Stimulated activated CD4-positive, alpha-beta T cell treated with anti-CD3 and anti-CD28 coated beads, Interleukin-1b, Interleukin-23, amount 100 ng/mL, for 1 hour (primary cell): ENCODE data around the gene CEP72.
"Not testable (repeated sequence)": the region's sequence is repeated elsewhere in the genome, so short reads cannot be mapped to it uniquely, and the experiment has no call there.

ENCODE experiments used
- DNase-seq, 2 donors: peaks; one replicate each; pipeline ENCODE4 v3.0.0-alpha.2; 2020; ENCODE audit warnings: low read depth in 2 of 2

CEP72 gene, protein sequence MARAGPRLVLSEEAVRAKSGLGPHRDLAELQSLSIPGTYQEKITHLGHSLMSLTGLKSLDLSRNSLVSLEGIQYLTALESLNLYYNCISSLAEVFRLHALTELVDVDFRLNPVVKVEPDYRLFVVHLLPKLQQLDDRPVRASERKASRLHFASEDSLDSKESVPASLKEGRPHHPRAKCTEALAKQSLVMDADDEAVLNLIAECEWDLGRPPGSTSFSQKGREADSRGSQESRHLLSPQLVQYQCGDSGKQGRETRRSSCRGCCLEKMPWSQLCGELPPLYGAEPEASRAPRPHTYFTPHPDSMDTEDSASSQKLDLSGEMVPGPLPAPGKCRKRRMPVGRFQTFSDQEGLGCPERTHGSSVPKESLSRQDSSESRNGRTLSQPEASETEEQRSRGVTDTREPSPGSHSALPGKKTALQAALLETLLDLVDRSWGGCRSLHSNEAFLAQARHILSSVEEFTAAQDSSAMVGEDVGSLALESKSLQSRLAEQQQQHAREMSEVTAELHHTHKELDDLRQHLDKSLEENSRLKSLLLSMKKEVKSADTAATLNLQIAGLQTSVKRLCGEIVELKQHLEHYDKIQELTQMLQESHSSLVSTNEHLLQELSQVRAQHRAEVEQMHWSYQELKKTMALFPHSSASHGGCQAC

DNA sequence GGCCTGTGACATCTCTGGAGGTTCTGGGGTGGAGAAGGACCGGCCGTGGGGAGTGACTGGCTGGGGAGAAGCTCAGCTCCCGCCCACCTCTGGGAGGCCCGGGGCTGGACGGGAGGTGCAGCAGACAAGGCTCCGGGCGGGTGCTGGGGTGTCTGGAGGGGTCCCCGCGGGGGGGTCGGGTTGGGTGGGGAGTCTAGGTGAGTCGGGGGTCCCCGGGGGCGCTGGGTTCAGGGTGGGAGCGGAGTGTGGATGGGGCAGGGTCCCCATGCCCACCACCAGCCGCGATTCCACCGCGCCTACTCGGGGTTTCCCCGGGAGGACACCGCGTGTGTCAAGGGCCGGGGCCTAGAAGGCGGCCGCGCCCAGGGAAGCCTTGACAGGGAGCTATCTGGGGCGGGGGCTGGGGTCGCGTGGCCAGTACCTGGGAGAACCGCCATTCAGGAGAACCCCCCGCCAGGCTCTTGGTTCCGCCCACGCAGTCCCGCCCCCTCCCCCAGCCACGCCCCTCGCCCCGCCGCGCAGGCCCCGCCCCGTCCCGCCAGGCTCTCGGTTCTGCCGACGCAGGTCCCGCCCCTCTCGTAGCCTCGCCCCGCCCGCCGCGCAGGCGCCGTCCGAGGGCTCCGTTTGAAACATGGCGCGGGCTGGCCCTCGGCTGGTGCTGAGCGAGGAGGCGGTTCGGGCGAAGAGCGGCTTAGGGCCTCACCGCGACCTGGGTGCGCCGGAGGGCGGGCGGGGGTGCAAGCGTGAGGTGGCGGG, at the start of gene CEP72:
CEP72 (plus strand) TSS at position 610 of the 756 bp plus-strand sequence; CDS start at position 632, 22 bp downstream.
- DNase-seq, result peak; percentile 87 to 92

DNA sequence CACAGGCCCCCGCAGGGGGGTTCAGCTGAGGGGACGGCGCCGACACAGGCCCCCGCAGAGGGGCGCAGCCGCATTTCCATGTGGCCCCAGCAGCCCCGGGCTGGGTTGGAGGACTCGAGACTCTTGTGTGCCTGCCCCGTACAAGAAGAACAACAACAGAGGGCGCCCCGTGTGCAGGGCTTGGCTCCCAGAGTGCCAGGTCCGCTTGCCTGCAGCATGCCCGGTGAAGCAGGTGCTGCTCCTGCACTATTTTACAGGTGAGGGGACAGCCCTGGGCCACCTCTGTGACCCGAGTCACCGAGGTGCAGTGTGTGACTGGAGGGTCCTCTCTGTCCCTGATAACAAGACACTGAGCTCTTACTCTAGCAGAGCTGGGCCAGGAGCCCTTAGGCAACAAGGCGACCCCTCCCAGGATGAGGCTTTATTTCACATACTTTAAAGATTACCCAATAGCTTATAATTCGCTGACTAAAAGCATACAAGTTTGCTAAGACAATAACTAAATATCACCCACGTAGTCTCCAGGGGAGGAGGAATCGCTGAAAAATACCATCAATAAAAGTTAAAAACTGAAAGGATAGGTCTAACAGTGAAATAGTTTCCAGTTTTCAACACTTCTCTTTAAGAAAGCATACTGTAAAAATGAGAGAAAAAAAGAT, 46.2 kb upstream of the CEP72 start:
- no peak for DNase-seq

DNA sequence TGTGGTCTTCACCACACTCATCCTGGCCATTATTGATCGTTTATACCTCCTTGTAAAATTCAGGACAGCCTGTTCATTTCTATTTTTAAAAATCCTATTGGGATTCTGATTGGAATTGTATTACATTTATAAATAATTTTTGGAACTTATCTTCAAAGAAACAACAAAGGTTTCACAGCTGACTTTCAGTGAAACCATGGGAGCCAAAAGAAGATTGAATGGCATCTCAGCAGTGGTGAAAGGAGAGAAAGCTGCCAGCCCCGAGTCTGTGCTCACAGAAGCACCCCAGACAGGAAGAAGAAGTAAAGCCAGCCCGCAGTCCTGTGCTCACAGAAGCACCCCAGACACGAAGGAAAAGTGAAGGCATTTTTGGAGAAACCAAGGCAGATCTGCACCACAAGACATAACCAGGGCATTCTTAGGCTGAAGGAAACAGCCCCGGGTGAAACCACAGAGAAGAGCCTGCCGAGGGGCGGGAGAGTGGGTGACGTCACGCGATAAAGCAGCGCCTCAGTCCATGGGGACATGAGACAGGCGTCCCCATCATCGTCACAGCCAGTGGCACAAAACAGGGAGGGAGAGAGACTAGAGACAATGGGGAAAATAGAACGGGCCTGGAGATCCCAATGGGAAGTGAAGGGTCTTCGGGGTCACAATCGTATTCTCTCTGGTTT, 45.4 kb upstream of the CEP72 start:
- DNase-seq, result no peak

DNA sequence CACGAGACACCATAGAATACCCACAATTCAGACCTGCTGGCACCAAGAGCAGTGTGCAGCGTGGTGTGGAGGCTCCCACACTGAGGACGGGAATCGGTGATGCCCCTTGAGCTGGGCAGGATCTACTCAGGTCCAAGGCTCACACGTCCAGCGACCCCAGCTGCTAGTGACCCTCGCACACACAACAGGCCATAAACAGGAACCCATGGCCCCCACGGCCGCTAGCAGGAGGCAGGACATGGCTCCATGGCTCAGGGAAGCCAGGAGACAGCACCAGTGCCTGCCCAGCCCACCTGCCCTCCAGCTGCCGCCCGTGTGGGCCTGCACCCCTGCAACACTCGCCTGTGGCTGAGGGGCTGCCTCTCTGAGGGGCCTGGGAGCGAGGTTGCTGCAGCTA, 44.5 kb upstream of the CEP72 start:
- DNase-seq, result no peak

DNA sequence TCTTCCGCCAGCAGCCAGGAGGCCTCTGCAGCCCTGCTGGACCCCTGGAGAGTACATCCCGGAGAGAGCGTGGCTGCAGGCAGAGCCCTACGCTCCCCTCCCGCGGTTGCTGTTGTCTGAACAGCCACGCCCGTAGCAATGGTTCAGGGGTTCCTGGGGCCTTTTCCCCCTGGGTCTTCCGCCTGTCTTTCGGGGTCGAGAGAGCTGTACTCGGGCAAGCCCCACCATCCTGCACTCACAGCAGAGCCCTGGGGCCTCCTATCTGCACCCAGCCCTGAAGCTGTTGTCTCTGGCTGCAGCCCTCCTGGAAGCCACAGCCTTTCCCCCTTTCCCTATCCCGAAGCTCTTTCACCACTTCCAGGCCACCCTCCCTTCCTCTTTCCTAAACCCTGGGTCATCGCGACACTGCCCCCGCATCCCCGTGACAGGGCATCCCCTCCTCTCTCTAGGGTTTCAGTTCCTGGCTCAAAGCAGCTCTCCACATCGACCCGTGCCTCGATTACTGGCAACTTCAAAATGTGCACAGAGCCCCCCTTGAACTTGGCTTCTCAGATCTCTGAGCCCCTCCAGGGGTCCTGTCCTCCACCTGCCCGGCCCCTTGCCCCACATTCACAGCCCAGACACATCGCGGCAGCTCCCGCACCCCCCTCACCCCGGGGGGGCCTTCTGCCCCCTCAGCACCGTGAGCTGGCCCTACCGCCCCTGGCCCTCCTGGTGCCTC, 43.9 kb upstream of the CEP72 start:
- DNase-seq, result no peak

DNA sequence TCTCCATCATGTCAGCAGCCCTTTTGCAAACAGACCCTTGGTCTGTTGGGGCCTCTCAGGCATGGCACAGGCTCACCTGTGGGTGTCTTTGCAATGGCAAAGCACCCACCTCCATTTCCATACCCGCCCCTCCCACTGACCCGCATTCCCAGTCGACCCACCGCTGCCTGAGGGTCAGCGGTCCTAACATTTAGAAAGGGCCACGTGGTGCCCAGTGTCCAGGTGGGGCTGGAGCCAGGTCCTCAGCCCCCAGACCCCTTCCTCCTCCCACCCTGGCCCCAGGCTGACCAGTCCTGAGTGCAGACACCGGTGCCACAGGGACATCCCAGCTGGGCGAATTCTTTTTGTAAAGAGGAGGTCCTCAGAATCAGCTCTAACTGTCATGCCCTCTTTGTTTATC, 43.3 kb upstream of the CEP72 start:
- DNase-seq, result no peak

DNA sequence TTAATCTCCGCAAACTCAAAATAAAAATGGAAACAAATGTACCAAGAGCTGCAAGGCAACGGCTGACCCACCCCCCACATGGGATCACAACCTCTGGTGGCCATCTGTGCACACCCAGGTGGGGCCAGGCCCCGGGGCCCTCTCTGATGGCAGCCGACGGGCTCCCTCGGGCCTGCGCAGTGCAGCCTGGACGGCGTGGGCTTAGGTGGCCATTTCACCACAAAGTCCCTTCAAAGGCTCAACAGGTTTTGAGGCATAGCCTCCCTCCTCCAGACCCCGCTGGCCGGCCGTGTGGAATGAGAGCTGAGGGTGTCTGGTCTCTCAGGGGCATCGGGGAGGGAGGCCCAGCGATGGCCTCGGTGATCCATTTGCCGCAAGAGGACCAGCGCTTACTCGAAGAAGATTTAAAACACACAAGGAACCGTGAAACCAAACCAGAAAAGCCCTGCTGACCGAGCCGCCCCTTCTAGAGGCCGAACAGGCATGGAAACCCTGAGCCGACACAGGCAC, 42.7 kb upstream of the CEP72 start:
- DNase-seq, result no peak

DNA sequence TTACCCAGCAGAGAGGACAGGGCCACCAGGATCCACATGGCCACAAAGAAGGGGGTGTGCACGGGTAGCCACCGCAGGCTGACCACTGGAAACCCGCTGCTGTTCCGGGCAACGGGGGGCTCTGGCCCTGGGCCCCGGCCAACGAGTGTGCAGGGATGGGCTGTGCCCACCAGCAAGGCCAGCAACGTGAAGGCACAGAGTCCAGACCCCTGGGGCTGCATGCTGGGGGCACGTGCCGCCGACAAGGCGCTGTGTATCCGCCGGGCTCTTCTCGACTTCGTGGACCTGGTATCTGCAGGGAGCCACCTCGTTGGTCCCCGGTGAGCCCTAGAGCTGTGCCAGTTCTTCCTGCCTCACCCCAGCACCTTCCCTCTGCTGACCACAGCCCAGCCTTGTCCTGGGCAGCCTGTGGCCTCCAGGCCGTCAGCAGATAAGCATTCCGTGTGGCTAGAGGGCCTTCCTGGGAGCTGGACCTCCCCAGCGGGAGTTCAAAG, 42.2 kb upstream of the CEP72 start:
- DNase-seq, result no peak

DNA sequence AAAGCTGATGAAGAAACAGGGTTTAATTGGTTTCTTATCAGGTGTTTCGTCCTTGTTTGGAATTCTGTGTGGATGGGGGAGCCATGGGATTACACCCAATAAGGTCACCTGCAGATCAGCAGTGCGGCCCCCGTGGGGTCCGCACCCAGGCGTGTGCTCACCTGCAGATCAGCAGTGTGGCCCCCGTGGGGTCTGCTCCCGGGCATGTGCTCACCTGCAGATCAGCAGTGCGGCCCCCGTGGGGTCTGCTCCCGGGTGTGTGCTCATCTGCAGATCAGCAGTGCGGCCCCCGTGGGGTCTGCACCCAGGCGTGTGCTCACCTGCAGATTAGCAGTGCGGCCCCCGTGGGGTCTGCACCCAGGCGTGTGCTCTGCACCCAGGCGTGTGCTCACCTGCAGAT, 41.7 kb upstream of the CEP72 start:
- no peak for DNase-seq

DNA sequence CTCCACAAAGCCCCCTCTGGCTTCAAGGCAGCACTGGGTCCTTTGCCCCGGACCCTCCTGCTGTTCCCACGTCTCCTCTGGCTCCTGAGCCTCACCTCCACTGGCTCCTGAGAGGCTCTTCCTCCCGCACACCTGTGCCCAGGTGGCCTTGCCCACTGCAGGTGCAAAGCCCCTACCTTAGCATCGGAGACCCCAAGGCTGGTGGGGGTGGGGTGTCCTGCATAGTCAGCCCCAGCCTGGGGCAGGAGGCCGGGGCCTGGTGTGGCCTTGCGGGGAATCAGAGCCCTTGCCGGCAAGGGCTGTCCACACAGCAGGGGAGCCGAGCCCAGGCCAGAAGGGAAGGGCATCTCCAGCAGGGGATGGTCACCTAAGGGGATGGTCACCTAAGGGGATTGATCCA, 41.3 kb upstream of the CEP72 start:
- no peak for DNase-seq

DNA sequence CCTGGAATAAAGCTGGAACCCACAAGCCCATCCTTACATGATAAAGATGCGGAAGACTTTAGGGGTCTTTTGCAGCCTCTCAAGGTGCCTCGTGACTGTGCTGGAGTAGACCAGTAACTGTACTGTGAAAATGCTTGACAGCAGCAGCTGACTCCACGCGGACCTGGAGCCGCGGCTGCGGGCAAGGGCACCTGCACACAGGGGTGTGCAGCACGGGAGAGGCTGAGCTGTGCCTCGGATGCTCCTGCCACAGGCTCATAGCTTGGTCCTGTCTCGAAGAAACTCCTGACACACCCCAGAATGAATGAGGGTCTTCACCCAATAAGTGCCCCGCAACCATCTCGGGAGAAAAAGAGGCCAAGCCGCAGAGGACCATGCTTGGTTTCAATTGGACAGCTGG, 40.3 kb upstream of the CEP72 start:
- no peak for DNase-seq

DNA sequence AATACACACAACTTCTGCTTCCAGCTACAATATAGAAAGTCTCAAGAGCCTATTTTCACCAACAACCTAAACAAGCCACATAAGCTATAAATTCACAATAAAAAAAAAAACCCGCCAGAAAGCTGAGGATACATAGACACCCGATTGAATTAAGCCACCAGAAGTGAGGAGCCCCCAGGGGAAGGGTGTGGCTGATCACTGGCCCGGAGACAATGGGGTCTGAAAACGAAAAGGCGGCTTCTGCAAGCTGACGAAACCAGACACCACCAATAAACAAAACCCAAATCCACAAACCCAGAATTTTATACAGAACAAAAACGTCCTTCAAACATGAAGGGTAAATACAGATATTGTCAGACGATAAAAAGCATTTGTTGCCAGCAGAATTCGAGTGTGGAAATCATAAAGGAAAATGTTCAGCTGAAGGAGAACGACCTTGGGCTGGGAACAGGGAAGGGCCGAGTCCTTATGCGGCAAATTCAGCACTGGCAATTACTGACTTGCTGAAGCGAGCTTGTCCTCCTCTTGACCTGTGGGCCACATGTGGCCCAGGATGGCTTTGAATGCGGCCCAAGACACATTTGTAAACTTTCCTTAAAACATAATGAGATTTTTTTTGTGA, 39.6 kb upstream of the CEP72 start:
- no peak for DNase-seq

DNA sequence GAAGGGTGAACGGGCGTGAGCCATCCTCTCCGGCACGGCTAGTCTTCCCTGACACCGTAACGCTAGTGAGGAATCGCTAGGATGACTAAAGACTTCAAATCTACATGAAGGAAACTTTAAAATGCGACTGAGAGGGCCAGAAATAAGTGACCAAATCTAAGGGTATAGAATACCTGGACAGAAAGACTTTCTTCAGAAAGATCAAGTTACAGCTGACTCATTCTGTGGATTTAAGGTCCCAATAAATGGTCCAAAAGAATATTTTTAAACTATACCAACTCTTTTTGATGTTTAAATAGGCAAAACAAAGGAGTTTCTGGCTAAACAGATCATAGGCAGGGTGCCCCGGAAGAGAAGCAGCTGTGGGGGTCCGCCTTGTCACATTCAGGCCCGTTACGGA, 38.9 kb upstream of the CEP72 start:
- no peak for DNase-seq

DNA sequence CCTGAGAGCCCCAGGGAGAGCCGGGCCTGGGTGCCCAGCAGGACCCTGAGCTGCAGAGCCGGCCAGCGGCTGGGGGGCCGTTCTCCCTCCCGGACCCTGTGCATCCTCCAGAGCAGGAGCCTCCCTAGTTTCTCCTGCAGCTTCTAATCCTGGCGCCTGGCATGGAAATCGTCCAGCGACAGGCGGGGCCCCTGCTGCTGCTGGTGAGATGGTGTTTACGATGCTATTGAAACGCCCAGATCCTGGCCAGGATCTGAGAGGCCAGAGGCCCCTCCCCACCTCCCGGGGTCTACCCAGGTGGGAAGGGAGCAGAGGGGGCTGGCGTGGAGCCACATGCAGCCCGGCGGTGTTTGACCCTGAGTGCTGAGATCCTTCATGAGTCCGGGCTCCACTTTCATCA, 38.2 kb upstream of the CEP72 start:
- no peak for DNase-seq

DNA sequence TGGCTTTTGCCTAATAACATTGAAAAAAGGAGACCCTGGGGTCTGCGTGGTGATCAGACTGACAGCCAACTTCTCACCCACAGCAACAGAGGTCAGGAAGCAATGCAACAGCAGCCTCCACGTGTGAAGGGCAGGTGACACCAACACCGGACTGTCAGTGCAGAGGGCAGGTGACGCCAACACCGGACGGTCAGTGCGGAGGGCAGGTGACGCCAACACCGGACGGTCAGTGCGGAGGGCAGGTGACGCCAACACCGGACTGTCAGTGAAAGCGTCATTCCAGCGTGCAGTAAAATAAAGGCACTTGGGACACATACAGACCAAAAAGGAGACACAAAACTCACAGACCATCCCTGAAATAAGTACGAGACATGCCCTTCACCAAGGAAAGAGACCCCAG, 37.2 kb upstream of the CEP72 start:
- no peak for DNase-seq

DNA sequence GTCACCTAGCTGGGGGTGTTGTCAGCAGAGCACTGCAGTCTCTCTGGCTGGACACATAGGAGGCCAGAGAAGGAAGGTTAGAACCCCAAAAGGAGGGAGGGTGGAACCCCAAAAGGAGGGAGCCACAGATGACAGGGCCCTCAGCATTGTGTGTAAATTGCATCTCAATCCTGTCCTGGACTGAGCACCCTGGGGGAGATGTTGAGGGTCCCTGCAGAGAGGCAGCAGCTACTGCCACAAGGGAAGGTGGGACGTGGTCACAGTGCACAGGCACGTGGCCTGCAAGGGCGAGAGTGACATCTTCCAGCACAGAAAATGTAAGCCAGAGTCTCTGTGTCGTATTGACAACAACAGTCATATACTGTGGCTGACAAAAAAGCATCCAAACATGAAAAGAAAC, 36.5 kb upstream of the CEP72 start:
- no peak for DNase-seq

DNA sequence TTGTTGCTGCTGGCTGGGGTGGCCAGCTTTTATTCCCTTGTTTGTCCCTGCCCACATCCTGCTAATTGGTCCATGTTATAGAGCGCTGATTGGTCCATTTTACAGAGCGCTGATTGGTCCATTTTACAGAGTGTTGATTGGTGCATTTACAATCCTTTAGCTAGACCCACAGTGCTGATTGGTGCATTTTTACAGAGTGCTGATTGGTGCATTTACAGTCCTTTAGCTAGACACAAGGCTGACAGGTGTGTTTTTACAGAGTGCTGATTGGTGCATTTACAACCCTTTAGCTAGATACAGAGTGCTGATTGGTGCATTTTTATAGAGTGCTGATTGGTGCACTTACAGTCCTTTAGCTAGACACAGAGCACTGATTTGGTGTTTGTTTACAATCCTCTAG, 34.9 kb upstream of the CEP72 start:
- not testable (repeated sequence) for DNase-seq

DNA sequence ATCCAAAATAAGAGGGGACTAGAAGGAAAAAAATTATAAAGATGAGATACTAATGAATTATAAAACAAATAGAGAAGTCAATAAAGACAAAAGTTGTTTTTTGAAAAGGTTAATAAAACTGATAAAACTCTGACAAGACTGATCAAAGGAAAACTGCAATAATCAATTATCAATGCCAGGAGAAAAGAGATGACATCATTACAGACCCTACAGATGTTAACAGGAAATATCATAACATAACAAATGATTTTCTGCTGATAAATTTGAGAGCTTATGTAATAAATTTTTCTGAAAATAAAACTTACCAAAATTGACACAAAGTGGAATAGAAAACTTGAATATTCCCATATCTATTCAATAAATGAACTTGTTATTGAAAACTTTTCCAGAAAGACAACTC, 34.3 kb upstream of the CEP72 start:
- no peak for DNase-seq

DNA sequence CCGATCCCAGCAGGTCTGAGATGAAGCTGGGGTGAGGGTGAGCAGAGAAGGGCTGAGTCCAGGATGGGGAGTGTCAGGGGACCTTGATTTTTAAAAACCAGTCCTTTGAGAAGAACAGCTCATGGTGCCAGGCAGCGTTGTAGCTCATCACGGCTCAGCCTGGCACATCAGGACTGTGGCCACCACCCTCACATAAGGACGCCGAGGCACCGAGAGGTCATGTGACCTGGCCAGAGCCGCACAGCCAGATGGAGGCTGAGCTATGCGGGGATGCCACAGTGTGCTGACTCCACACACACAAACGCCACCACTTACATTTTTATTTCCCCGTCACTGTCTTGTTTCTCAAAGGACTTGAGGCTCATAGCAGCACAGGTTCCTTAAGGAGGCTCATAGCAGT, 32.9 kb upstream of the CEP72 start:
- no peak for DNase-seq

DNA sequence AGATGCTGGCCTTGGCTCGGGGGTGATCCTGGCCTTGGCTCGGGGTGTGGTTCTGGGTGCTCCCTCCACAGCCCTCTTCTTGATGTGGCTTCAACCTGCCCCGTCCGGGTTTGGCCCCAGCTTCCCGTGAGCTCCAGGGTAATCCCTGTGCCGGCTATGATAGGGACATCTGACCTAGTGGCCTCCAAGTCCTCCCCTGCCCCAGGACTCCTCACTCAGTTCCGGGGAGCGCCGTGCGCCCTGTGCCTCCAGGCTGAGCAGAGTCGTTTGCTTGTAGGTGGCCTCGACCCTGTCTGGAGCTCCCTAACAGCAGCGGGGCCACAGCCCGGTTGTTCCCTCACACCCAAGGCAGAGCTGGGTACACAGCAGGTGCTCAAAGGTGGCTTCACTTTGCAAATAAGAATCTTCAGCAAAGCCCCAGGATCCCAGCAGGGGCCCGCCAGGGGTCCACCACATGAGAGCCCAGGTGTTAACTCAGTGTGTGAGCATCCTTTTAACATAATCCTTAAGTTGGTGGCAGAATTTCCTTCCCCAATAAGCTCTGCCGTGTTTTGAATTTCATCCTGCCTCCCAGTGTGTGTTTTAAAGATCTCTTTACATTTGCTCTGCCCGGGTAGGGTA, 32.3 kb upstream of the CEP72 start:
- no peak for DNase-seq
